Naive B cell (primary cell): ENCODE data around the gene SFXN5. TPM values are rescaled to one million over a fixed set of nuclear protein-coding genes. Genes with fewer than 3 reads are reported as not detected.
"Not testable (repeated sequence)": the region's sequence is repeated elsewhere in the genome, so short reads cannot be mapped to it uniquely, and the experiment has no call there.

ENCODE experiments used
- ATAC-seq, 2 donors: fragments of 150-1000 bp; cut with Tn5 transposase; 2 replicates each; pipeline ENCODE4 v1.10.0; 2021; ENCODE audit warnings: low read depth in 2 of 2, mild to moderate bottlenecking in 2 of 2, moderate library complexity in 2 of 2
- DNase-seq: peaks from one replicate; pipeline ENCODE4 v3.0.0; 2022
- H3K27ac Mint-ChIP-seq, 6 donors: one replicate each; pipeline ENCODE4 v1.8.0; 2020 to 2022; ENCODE audit warnings: mild to moderate bottlenecking in 6 of 6, mixed read lengths in 6 of 6, moderate library complexity in 5 of 6, inconsistent platforms in 2 of 6
- H3K27me3 Mint-ChIP-seq, 3 donors: one replicate each; pipeline ENCODE4 v1.8.0; 2021 to 2022; ENCODE audit warnings: mixed read lengths in 3 of 3, mild to moderate bottlenecking in 1 of 3
- H3K36me3 Mint-ChIP-seq, 2 donors: one replicate each; pipeline ENCODE4 v1.8.0; 2020 to 2022; ENCODE audit warnings: mixed read lengths in 2 of 2, inconsistent platforms in 1 of 2, mild to moderate bottlenecking in 1 of 2
- H3K4me1 Mint-ChIP-seq, 3 donors: one replicate each; pipeline ENCODE4 v1.8.0; 2020 to 2022; ENCODE audit warnings: mixed read lengths in 3 of 3, inconsistent platforms in 1 of 3, mild to moderate bottlenecking in 1 of 3, moderate library complexity in 1 of 3
- H3K4me3 Mint-ChIP-seq, 8 donors: one replicate each; pipeline ENCODE4 v1.8.0; 2020 to 2022; ENCODE audit warnings: mild to moderate bottlenecking in 8 of 8, mixed read lengths in 8 of 8, moderate library complexity in 8 of 8, inconsistent platforms in 2 of 8
- H3K9me3 Mint-ChIP-seq, 7 donors: one replicate each; pipeline ENCODE4 v1.8.0; 2020 to 2022; ENCODE audit warnings: mixed read lengths in 7 of 7, mild to moderate bottlenecking in 5 of 7, inconsistent platforms in 2 of 7, moderate library complexity in 1 of 7
- polyA plus RNA-seq, 6 donors: library from polyadenylated mRNA; unstranded; fragments of 300-500 nt; fragmentation: Illumina TruSeq; gene quantifications; one replicate each; pipeline ENCODE4 v1.2.3, GENCODE V29; 2021; ENCODE audit warnings: low read depth in 6 of 6

SFXN5 gene
- polyA plus RNA-seq, 6 donors from 2014 or later = 2.5 to 4.4 (median 3.0) TPM; not detected in 1

DNA sequence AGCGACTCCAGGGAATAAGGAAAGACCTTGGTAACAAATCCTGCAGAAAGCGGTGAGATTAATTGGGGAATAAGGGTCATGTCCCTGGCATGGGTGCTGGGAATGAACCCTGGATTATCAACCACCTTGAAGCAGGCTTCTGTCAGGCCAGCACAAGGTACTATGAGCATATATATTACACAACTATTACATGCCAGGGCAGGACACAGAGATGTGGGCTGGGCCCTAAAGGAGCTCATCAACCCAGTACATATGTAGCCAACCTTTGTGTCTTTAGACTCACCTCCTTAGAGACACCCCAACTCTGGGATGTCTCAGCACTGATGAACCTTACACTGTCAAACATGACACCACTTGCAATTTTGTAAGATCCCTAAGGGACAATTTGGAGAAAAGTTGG, 3.4 kb downstream of the SFXN5 start:
- ATAC-seq (no peak), DNase-seq (no peak)
- Mint-ChIP-seq H3K27ac (peak overlapping the region in 1 of 6 donors; percentile 50), H3K36me3 (no peaks in the 10 kb centered on the region), H3K4me3 (peak overlapping the region in 2 of 8 donors; percentile 80 to 100), H3K9me3 (no peaks in the 10 kb centered on the region), H3K27me3 (no peaks in the 10 kb centered on the region), H3K4me1 (peaks cover 30 to 41% (median 34%) of the 10 kb centered on the region in 3 donors)

DNA sequence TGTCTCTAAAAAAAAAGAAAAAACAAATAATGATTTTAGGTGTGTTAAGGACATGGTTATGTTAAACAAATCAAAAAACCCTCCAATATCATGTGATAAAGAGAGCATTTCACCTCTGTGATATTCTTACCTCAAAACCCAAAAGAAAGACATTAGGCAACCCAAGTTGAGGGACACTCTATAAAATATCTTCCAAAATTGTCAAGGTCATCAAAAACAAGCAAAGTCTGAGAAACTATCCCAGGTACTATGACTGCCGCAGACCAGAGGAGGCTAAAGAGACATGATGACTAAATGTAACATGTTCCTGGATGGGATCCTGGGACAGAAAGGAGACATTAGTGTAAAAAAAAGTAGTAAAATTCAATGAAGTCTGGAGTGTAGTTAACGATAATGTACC, 4.5 kb downstream of the SFXN5 start:
- Mint-ChIP-seq H3K4me3 (peak overlapping the region in 1 of 8 donors; percentile 27), H3K36me3 (no peaks in the 10 kb centered on the region), H3K27me3 (no peaks in the 10 kb centered on the region), H3K27ac (no peak overlapping the region), H3K4me1 (peaks cover 27 to 42% (median 28%) of the 10 kb centered on the region in 3 donors), H3K9me3 (no peaks in the 10 kb centered on the region)
- ATAC-seq (no peak), DNase-seq (no peak)

DNA sequence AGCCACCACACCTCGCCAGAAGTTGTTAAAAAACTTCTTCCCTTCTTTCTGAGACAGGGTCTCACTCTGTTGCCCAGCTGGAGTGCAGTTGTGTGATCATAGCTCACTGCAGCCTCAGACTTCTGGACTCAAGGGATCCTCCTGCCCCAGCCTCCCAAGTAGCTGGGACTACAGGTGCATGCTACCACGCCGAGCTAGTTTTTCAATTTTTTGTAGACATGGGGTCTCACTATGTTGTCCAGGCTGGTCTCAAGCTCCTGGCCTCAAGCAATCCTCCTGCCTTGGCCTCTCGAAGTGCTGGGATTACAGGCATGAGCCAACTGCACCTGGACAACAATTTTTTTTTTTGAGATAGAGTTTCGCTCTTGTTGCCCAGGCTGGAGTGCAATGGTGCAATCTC, 6.4 kb downstream of the SFXN5 start:
- not testable (repeated sequence) for H3K9me3 Mint-ChIP-seq, ATAC-seq, H3K27ac Mint-ChIP-seq, DNase-seq, H3K36me3 Mint-ChIP-seq, H3K27me3 Mint-ChIP-seq
- Mint-ChIP-seq H3K4me3 (peak overlapping the region in 1 of 8 donors; percentile 4), H3K4me1 (peaks cover 20 to 33% (median 24%) of the 10 kb centered on the region in 3 donors)

DNA sequence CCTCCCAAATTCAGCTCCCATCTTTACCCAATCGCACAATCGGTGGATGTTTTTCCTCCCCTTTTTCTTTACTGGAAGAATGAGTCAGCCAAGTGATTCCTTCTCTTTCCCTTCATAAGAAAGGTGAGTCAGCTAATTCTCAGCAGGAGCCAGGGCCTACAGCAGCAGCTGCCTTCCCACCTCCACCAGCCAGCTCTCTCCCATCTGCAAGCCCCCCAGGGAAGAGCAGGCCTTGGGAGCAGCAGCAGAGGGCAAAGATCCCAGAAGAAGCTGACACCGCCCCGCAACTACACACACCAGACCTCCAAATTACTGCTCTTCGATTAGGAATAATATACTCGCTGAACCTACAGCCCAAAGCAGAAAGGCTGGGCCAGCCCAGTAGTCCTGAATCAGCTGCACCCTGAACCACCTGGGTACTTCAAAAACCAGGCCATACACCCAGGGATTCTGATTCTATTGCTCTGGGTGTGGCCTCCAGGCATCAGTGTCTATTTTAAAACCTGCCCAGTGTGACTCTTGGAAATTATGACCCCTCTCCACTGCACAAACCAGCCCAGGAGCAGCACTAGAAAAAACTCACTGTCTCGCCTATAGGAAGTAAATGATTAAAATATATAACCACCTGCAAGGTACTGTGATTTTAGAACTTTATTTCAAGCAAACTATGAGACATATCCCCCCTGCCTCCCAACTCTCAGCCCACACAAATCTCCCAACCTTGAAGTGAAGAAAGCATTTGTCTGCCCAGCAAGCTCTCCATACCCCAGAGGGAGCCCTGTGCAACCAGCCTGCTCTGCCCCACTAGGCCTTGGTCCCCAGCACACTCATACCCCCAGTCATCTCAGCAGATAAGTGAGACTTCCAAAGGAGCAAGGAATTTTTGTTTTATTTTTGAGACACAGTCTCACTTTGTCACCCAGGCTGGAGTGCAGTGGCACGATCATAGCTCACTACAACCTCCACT, 7.3 kb downstream of the SFXN5 start:
- peaks cover 14 to 33% (median 24%) of the 10 kb centered on the region in 3 donors for H3K4me1 Mint-ChIP-seq
- H3K27ac Mint-ChIP-seq = peak overlapping the region in 1 of 6 donors; percentile 3
- H3K9me3 Mint-ChIP-seq = peaks cover 0 to 2% (median 0%) of the 10 kb centered on the region in 7 donors
- ATAC-seq = no peak
- no peak overlapping the region for H3K4me3 Mint-ChIP-seq
- H3K27me3 Mint-ChIP-seq = no peaks in the 10 kb centered on the region
- DNase-seq = no peak
- H3K36me3 Mint-ChIP-seq = no peaks in the 10 kb centered on the region

DNA sequence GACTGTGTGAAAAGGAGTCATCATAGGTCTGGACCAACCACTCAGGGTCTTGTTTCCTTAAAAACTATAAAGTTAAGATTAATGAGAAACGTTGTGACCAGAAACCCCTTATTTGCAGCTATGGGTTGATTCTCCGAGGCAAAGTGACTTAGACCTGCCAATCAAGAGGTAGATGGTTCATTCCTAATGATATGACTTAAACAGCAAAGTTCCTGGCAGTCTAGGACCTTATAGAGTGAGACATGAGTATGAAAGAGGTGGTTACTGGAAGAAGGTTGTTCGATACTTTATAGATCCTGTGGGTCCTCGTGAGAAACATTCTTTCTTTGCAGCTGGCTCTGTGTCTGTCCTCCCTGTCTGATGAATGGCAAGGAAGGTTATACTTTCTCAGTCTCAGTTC, 8.0 kb downstream of the SFXN5 start:
- H3K27ac Mint-ChIP-seq = peak overlapping the region in 1 of 6 donors; percentile 35
- H3K4me3 Mint-ChIP-seq = no peak overlapping the region
- ATAC-seq (no peak), DNase-seq (no peak)
- peaks cover 8 to 26% (median 16%) of the 10 kb centered on the region in 3 donors for H3K4me1 Mint-ChIP-seq
- no peaks in the 10 kb centered on the region for H3K36me3 Mint-ChIP-seq
- H3K9me3 Mint-ChIP-seq = peaks cover 0 to 2% (median 0%) of the 10 kb centered on the region in 7 donors
- no peaks in the 10 kb centered on the region for H3K27me3 Mint-ChIP-seq

DNA sequence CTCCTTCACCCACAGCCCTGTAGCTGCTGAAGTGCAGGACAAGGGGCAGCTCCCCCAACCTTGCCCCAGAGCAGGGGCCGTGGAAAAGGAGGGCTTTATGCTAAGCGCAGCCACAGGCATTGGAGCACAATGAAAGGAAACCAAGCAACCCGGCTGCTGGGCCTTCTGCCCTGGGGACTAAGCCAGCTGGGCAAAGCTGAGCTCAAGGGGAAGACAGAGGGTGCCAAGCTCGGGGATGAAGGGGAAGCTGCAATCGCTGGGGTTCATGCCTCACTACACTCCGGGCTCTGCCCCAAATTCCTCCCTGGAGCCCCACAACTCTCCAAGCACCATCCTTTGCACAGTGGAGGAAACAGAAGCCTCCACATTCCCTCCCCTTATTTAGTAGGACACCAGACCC, 12.4 kb downstream of the SFXN5 start:
- ATAC-seq (no peak), DNase-seq (no peak)
- H3K4me1 Mint-ChIP-seq = peaks cover 2 to 16% (median 9%) of the 10 kb centered on the region in 3 donors
- no peak overlapping the region for H3K27ac Mint-ChIP-seq
- peaks cover 0 to 15% (median 9%) of the 10 kb centered on the region in 7 donors for H3K9me3 Mint-ChIP-seq
- no peak overlapping the region for H3K4me3 Mint-ChIP-seq
- H3K27me3 Mint-ChIP-seq = no peaks in the 10 kb centered on the region
- H3K36me3 Mint-ChIP-seq = peaks cover 8 to 11% of the 10 kb centered on the region in 2 donors

DNA sequence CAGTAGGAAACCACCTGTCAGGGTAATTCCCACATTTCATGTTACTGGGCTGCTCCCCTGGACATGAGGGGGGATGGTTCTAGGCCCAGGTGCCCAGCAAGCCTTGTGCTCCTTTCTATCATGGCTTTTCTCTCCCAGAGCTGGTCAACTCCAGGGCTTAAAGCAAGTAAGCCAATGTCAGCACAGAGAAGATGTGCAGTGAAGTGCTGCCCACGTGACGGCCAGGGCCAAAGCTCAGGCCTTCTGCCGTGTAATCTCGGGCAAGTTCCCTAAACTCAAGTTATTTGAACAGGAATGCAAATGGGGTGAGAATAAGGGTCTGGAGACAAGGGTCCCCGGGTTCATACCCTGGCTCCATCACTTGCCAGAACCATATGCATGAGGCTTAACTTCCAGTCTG, 16.5 kb downstream of the SFXN5 start:
- Mint-ChIP-seq H3K27ac (no peak overlapping the region), H3K4me3 (no peak overlapping the region), H3K27me3 (no peaks in the 10 kb centered on the region), H3K36me3 (peaks cover 8 to 19% of the 10 kb centered on the region in 2 donors), H3K4me1 (peaks cover 2 to 10% (median 8%) of the 10 kb centered on the region in 3 donors), H3K9me3 (peaks cover 0 to 15% (median 9%) of the 10 kb centered on the region in 7 donors)
- ATAC-seq (no peak), DNase-seq (no peak)

DNA sequence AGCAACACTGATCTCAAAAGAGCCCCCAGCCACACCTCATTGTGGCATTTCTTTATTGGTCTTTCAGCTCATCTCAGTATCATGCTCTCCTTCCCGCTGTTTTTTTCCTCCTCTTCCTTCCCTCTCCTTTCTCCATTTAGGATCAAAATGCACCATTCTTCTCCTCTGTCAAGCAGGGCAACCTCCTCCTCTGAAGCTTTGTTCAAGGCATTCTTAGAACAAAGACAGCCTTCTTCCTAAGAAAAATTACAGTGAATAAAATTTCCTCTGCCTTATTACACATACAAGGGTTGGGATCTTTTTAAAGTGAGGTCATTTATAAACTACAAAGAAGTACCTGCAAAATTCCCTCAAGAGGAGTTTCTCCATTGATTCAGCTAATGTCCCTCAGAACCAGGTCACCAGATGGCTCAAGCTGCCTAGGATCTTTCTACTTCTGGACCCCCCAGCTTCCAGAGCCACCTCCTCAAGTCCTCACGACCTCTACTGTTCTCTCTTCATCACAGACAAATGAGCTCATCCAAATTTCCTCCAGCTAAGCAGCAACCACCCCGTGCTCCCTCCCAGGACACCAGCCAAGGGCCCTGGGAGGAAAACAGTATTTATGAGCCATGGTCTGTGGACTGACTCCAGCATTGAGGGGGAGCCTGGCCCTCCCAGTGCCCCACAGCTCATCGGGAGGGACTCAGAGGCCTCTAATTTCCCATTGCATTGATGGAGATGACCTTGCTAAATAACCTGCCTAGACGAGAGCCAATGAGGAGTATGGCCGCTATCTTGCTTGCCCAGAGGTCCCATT, 18.0 kb downstream of the SFXN5 start:
- peaks cover 0 to 15% (median 9%) of the 10 kb centered on the region in 7 donors for H3K9me3 Mint-ChIP-seq
- DNase-seq (no peak), ATAC-seq (no peak)
- H3K36me3 Mint-ChIP-seq = peaks cover 8 to 19% of the 10 kb centered on the region in 2 donors
- H3K27ac Mint-ChIP-seq = peak overlapping the region in 2 of 6 donors; percentile 29 to 90
- H3K4me3 Mint-ChIP-seq = no peak overlapping the region
- H3K4me1 Mint-ChIP-seq = peaks cover 0 to 4% (median 0%) of the 10 kb centered on the region in 3 donors
- H3K27me3 Mint-ChIP-seq = no peaks in the 10 kb centered on the region

DNA sequence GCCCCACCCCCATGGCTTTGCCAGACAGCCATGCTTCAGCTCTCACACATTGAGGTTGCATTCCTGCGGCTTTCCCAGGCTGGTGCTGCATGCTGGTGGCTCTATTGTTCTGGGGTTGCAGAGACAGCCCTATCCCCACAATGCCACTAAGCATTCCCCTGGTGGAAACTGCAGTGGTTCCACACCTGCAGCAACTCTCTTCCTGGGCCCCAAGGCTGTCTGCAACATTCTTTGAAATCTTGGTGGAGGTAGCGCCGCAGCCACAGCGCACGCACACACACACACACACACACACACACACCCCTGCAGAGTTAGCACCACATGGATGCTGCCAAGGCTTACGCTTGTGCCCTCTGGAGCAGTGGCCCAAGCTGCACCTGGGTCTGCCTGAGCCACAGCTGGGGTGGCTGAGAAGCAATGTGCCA, 21.4 kb downstream of the SFXN5 start:
- Mint-ChIP-seq H3K4me1 (peaks cover 0 to 4% (median 0%) of the 10 kb centered on the region in 3 donors), H3K27me3 (no peaks in the 10 kb centered on the region), H3K4me3 (no peak overlapping the region), H3K27ac (peak overlapping the region in 2 of 6 donors; percentile 21 to 30), H3K36me3 (peaks cover 0 to 8% of the 10 kb centered on the region in 2 donors), H3K9me3 (no peaks in the 10 kb centered on the region)
- ATAC-seq (no peak), DNase-seq (no peak)

DNA sequence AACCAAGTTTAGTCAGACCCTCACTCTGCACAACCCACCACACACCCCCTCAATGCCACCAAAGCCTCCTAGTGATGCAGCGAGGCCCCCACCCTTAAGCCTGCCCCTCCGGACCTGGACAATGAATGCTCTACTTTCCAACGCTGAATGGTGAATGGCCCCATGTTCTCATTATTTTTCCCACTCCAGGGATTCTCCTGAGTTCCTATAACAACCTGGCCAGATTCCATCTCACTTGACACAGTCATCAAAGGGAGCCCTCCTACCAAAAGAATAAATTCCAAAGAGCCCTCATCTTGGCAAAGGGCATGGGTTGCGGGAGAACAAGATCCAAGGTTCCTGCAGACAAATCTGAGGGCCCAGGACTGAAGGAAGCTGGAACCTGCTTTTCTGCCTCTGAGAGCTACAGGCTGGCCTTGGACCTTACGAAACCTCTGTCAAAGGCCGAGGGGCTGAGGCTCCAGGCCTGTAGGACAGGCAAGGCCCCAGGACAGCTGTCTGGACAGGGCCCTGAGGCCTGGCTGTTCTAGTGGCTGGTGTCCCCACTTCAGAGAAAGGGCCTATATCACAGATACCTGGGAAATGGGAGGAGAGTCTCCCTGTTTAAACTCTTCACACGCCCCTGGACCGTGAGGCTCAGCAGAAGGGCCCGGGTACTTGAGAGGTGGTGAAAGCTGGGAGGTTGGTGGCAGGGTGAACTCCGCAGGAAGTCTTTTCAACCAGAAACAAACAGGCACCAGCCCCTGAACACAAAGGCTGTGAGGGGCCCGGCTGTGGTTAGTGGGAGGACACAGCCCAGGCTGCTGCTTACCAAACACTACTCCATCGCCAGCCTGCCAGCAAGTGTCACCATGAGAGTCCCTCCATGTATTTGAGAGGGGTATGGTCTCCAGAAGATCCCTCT, 27.3 kb downstream of the SFXN5 start:
- Mint-ChIP-seq H3K9me3 (no peaks in the 10 kb centered on the region), H3K4me1 (peaks cover 0 to 2% (median 0%) of the 10 kb centered on the region in 3 donors), H3K4me3 (peak overlapping the region in 1 of 8 donors; percentile 51), H3K36me3 (no peaks in the 10 kb centered on the region), H3K27me3 (no peaks in the 10 kb centered on the region), H3K27ac (peak overlapping the region in 1 of 6 donors; percentile 27)
- DNase-seq = no peak
- ATAC-seq = no peak

DNA sequence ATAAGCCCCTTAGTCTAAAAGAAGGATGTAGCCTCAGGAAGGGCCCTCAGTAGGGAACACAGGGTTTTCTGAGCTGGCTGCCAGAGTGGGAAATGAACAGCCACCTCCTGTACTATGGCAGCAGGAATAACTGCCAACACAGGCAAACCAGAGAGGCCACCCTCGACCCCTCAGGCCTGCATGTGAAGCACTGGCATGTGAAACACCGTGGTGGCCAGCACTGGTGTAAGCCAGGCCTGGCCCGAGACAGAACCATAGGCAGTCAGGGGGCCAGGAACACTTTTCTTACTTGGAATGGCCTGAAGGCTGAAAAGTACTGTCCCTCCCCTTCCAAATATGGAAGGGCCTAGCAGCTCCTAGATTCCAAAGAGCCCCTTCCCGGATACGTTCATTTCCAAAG, 28.2 kb downstream of the SFXN5 start:
- H3K27me3 Mint-ChIP-seq = no peaks in the 10 kb centered on the region
- no peaks in the 10 kb centered on the region for H3K36me3 Mint-ChIP-seq
- peaks cover 0 to 2% (median 0%) of the 10 kb centered on the region in 3 donors for H3K4me1 Mint-ChIP-seq
- no peak for ATAC-seq
- no peaks in the 10 kb centered on the region for H3K9me3 Mint-ChIP-seq
- H3K27ac Mint-ChIP-seq = no peak overlapping the region
- no peak for DNase-seq
- H3K4me3 Mint-ChIP-seq = no peak overlapping the region

DNA sequence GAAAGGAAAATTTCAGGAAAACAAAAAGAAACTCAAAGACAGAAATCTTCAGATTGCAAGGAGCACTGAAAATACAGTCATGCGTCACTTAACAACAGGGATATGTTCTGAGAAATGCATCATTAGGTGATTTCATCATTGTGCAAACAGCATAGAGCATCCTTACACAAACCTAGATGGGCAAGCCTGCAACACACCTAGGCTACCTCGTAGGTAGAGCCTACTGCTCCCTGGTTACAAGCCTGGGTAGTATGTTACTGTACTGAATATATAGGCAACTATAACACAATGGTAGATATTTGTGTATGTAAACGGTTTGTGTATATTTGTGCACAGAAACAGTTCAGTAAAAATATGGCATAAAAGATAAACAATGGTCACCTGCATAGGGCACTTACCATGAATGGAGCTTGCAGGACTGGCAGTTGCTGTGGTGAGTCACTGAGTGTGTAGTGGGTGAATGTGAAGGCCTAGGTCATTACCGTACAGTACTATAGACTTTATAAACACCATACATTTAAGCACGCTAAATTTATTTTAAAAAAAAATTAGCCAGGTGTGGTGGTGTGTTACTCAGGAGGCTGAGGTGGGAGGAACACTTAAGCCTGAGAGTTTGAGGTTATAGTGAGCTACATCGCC, 33.4 kb downstream of the SFXN5 start:
- H3K4me1 Mint-ChIP-seq = peaks cover 4 to 10% (median 8%) of the 10 kb centered on the region in 3 donors
- H3K9me3 Mint-ChIP-seq = peaks cover 0 to 3% (median 0%) of the 10 kb centered on the region in 7 donors
- no peak overlapping the region for H3K4me3 Mint-ChIP-seq
- H3K36me3 Mint-ChIP-seq = no peaks in the 10 kb centered on the region
- no peak for DNase-seq
- H3K27me3 Mint-ChIP-seq = no peaks in the 10 kb centered on the region
- no peak for ATAC-seq
- H3K27ac Mint-ChIP-seq = no peak overlapping the region
